HEK293 (cell line): ENCODE data around the gene NDUFV2.

Experiments
- CTCF ChIA-PET: fragments of 350-600 bp; formaldehyde crosslinking; extraction: SDS; loops from one replicate; lab custom pipeline; 2021; ENCODE audit warnings: antibody characterized with exemption; lab: Yijun Ruan, JAX
- POLR2A ChIA-PET: fragments of 300-600 bp; formaldehyde crosslinking; extraction: SDS; loops from one replicate; lab custom pipeline; 2020; ENCODE audit warnings: antibody characterized with exemption, inconsistent platforms; lab: Yijun Ruan, JAX
- H3K27ac ChIP-seq: fragments of 200-500 bp; sonication (Bioruptor generic); 2 replicates; pipeline ENCODE4 v1.5.1; 2014; ENCODE audit warnings: low read depth, low read length, control low read depth, inconsistent platforms; ENCODE audit errors: extremely low read depth
- H3K36me3 ChIP-seq, 2 experiments: fragments of 200-500 bp in 1 of 2; sonication (Bioruptor generic) in 1 of 2; 1 replicate in 1 of 2; 2 replicates in 1 of 2; pipeline ENCODE4 v1.5.1; 2014 to 2017; ENCODE audit warnings: inconsistent platforms in 2 of 2, low read length in 2 of 2; ENCODE audit not compliant: control insufficient read depth in 2 of 2, insufficient read depth in 1 of 2
- H3K4me1 ChIP-seq: fragments of 200-500 bp; sonication (Bioruptor generic); 2 replicates; pipeline ENCODE4 v1.5.1; 2014; ENCODE audit warnings: mild to moderate bottlenecking, low read length, inconsistent platforms; ENCODE audit not compliant: control insufficient read depth, insufficient read depth
- H3K4me3 ChIP-seq: 2 replicates; pipeline ENCODE4 v1.5.1; 2011; ENCODE audit warnings: low read depth, mild to moderate bottlenecking, control low read depth, low read length, moderate library complexity
- H3K9me3 ChIP-seq: fragments of 200-500 bp; sonication (Bioruptor generic); 2 replicates; pipeline ENCODE4 v1.5.1; 2014; ENCODE audit warnings: low read depth, low read length, inconsistent platforms; ENCODE audit not compliant: control insufficient read depth, insufficient read depth
- GLI4 ChIP-seq: fragments of 450-650 bp; formaldehyde crosslinking; IDR thresholded peaks from 2 replicates; pipeline ENCODE4 v1.5.1; 2016; ENCODE audit warnings: missing biosample characterization, missing genetic modification characterization
- GLIS1 ChIP-seq: fragments of 450-650 bp; formaldehyde crosslinking; IDR thresholded peaks from 2 replicates; pipeline ENCODE4 v1.5.1; 2016; ENCODE audit warnings: missing biosample characterization, missing genetic modification characterization
- HOXC10 ChIP-seq: sonication (generic); formaldehyde crosslinking; IDR thresholded peaks from 2 replicates; pipeline ENCODE4 v1.8.1; 2023; ENCODE audit warnings: mild to moderate bottlenecking, missing genetic modification reagents
- HOXD13 ChIP-seq: sonication (generic); formaldehyde crosslinking; IDR thresholded peaks from 2 replicates; pipeline ENCODE4 v1.8.0; 2022; ENCODE audit warnings: missing genetic modification reagents, borderline replicate concordance
- KLF10 ChIP-seq: fragments of 450-650 bp; IDR thresholded peaks from 2 replicates; pipeline ENCODE4 v1.5.1; 2018; ENCODE audit warnings: missing biosample characterization, mild to moderate bottlenecking, missing genetic modification characterization
- KLF7 ChIP-seq: fragments of 450-650 bp; formaldehyde crosslinking; IDR thresholded peaks from 2 replicates; pipeline ENCODE4 v1.5.1; 2016; ENCODE audit warnings: missing biosample characterization, missing genetic modification characterization, borderline replicate concordance
- MZF1 ChIP-seq: fragments of 450-650 bp; formaldehyde crosslinking; IDR thresholded peaks from 2 replicates; pipeline ENCODE4 v1.5.1; 2017; ENCODE audit warnings: missing biosample characterization, missing genetic modification characterization, borderline replicate concordance
- ZBTB1 ChIP-seq: fragments of 450-650 bp; formaldehyde crosslinking; IDR thresholded peaks from 2 replicates; pipeline ENCODE4 v1.5.1; 2016; ENCODE audit warnings: missing biosample characterization, missing genetic modification characterization
- ZFP3 ChIP-seq: fragments of 450-650 bp; formaldehyde crosslinking; IDR thresholded peaks from 2 replicates; pipeline ENCODE4 v1.5.1; 2016; ENCODE audit warnings: low read depth, missing biosample characterization, missing genetic modification characterization
- ZNF112 ChIP-seq: fragments of 450-650 bp; formaldehyde crosslinking; IDR thresholded peaks from 2 replicates; pipeline ENCODE4 v1.5.0; 2017; ENCODE audit warnings: missing biosample characterization, missing genetic modification characterization
- ZNF138 ChIP-seq: fragments of 450-650 bp; formaldehyde crosslinking; IDR thresholded peaks from 2 replicates; pipeline ENCODE4 v1.5.1; 2016; ENCODE audit warnings: missing biosample characterization, missing genetic modification characterization, borderline replicate concordance
- ZNF155 ChIP-seq: fragments of 450-650 bp; formaldehyde crosslinking; IDR thresholded peaks from 2 replicates; pipeline ENCODE4 v1.5.1; 2016; ENCODE audit warnings: missing biosample characterization, missing genetic modification characterization
- ZNF16 ChIP-seq: fragments of 450-650 bp; formaldehyde crosslinking; IDR thresholded peaks from 2 replicates; pipeline ENCODE4 v1.5.1; 2016; ENCODE audit warnings: low read depth, missing biosample characterization, missing genetic modification characterization
- ZNF184 ChIP-seq: fragments of 450-650 bp; IDR thresholded peaks from 2 replicates; pipeline ENCODE4 v1.5.1; 2018; ENCODE audit warnings: missing biosample characterization, mild to moderate bottlenecking, missing genetic modification characterization
- ZNF19 ChIP-seq: fragments of 450-650 bp; formaldehyde crosslinking; IDR thresholded peaks from 2 replicates; pipeline ENCODE4; 2016; ENCODE audit warnings: missing biosample characterization, missing genetic modification characterization, low read depth
- ZNF473 ChIP-seq: fragments of 450-650 bp; formaldehyde crosslinking; IDR thresholded peaks from 2 replicates; pipeline ENCODE4 v1.5.1; 2017; ENCODE audit warnings: missing biosample characterization, missing genetic modification characterization
- ZNF510 ChIP-seq: fragments of 450-650 bp; formaldehyde crosslinking; IDR thresholded peaks from 2 replicates; pipeline ENCODE4 v1.5.1; 2018; ENCODE audit warnings: mild to moderate bottlenecking, missing genetic modification characterization, missing biosample characterization; ENCODE audit not compliant: insufficient replicate concordance
- ZNF544 ChIP-seq: fragments of 450-650 bp; formaldehyde crosslinking; IDR thresholded peaks from 2 replicates; pipeline ENCODE4 v1.5.0; 2017; ENCODE audit warnings: missing biosample characterization, missing genetic modification characterization
- ZNF548 ChIP-seq: fragments of 450-650 bp; formaldehyde crosslinking; IDR thresholded peaks from 2 replicates; pipeline ENCODE4 v1.5.1; 2016; ENCODE audit warnings: missing biosample characterization, missing genetic modification characterization
- ZNF596 ChIP-seq: fragments of 450-650 bp; IDR thresholded peaks from 2 replicates; pipeline ENCODE4 v1.5.0; 2018; ENCODE audit warnings: missing biosample characterization, mild to moderate bottlenecking, missing genetic modification characterization, moderate library complexity
- ZNF658 ChIP-seq: fragments of 450-650 bp; formaldehyde crosslinking; IDR thresholded peaks from 2 replicates; pipeline ENCODE4; 2016; ENCODE audit warnings: missing biosample characterization, missing genetic modification characterization
- ZNF660 ChIP-seq: fragments of 450-650 bp; IDR thresholded peaks from 2 replicates; pipeline ENCODE4 v1.5.1; 2018; ENCODE audit warnings: missing biosample characterization, mild to moderate bottlenecking, missing genetic modification characterization
- ZNF707 ChIP-seq: fragments of 450-650 bp; formaldehyde crosslinking; IDR thresholded peaks from 2 replicates; pipeline ENCODE4 v1.5.1; 2016; ENCODE audit warnings: missing biosample characterization, missing genetic modification characterization
- ZXDB ChIP-seq: fragments of 450-650 bp; formaldehyde crosslinking; IDR thresholded peaks from 2 replicates; pipeline ENCODE4 v1.5.1; 2016; ENCODE audit warnings: missing biosample characterization, missing genetic modification characterization
- TF ChIP-seq, protein P1 (sequence below): fragments of 450-650 bp; formaldehyde crosslinking; IDR thresholded peaks from 2 replicates; pipeline ENCODE4 v1.5.1; 2017; ENCODE audit warnings: missing biosample characterization, mild to moderate bottlenecking, missing genetic modification characterization, moderate library complexity
- TF ChIP-seq, protein P2 (sequence below): fragments of 450-650 bp; formaldehyde crosslinking; IDR thresholded peaks from 2 replicates; pipeline ENCODE4 v1.5.1; 2016; ENCODE audit warnings: missing biosample characterization, missing genetic modification characterization
- TF ChIP-seq, protein P3 (sequence below): fragments of 450-650 bp; formaldehyde crosslinking; IDR thresholded peaks from 2 replicates; pipeline ENCODE4 v1.5.1; 2017; ENCODE audit warnings: missing biosample characterization, missing genetic modification characterization

Gene NDUFV2

DNA sequence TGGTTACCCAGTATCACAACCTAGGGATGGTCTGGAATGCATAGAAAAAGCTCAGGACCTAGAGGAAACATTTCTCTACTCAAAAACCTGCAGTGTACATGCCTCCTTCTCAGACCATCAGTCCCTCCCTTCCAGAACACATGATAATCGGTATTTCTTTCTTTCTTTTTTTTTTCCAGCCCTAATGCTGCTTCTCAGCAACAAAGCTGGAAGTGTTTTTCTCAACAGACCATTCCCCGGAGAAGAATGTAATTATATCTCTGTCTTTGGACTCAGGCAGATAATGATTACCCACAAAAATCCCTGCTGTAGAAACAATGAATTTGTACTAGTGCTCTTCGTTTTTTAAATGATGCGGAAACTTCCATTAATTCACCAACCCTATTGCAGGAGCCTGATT lies 44.1 kb upstream of the NDUFV2 start:
- TF ChIP-seq ZNF707 (tag by site-specific recombination) (no peak), HOXD13 (CRISPR knock-in tag) (no peak), ZFP3 (tag by site-specific recombination) (no peak), GLIS1 (tag by site-specific recombination) (no peak), ZNF596 (tag by site-specific recombination) (no peak), KLF7 (tag by site-specific recombination) (no peak), ZNF548 (no peak), ZBTB1 (tag by site-specific recombination) (no peak)
- Histone ChIP-seq H3K36me3 (no peaks in the 10 kb centered on the region), H3K4me1 (no peaks in the 10 kb centered on the region), H3K9me3 (no peaks in the 10 kb centered on the region), H3K4me3 (no peak overlapping the region), H3K27ac (no peak overlapping the region)
- ChIA-PET POLR2A (no interaction called here), CTCF (interaction anchor here (0.6 to 1.6 kb wide), 6 partner anchors 15 to 402 kb away, joined by 3 to 7 read pairs (median 4); no protein-coding TSS in a partner anchor)

DNA sequence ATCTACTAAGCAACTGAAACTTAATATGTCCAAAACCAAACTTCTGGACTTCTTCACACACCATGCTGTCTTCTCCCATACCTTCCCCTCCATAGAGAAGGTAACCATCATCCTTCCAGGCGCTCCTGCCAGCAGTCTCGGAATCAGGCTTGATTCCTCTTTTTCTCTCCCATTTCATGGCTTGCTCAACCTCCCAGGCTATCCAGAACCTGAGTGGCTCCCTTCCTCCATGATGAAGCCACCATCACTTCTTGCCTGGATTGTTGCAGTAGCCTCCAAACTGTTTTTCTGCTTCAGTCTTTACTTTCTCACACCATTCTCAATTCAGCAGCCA lies 40.1 kb upstream of the NDUFV2 start:
- TF ChIP-seq ZNF112 (tag by site-specific recombination) (no peak), ZNF544 (tag by site-specific recombination) (no peak), ZNF138 (tag by site-specific recombination) (no peak), KLF10 (no peak)
- TF ChIP-seq, protein P1, sequence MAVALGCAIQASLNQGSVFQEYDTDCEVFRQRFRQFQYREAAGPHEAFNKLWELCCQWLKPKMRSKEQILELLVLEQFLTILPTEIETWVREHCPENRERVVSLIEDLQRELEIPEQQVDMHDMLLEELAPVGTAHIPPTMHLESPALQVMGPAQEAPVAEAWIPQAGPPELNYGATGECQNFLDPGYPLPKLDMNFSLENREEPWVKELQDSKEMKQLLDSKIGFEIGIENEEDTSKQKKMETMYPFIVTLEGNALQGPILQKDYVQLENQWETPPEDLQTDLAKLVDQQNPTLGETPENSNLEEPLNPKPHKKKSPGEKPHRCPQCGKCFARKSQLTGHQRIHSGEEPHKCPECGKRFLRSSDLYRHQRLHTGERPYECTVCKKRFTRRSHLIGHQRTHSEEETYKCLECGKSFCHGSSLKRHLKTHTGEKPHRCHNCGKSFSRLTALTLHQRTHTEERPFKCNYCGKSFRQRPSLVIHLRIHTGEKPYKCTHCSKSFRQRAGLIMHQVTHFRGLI (tag by site-specific recombination) = no peak
- H3K4me1 ChIP-seq = no peaks in the 10 kb centered on the region
- no peaks in the 10 kb centered on the region for H3K9me3 ChIP-seq
- no peak overlapping the region for H3K27ac ChIP-seq
- ChIA-PET POLR2A (no interaction called here), CTCF (interaction anchor here (1.9 kb wide), 1 partner anchor 11 kb away, joined by 6 read pairs; no protein-coding TSS in a partner anchor)
- H3K4me3 ChIP-seq = no peak overlapping the region
- no peaks in the 10 kb centered on the region for H3K36me3 ChIP-seq

DNA sequence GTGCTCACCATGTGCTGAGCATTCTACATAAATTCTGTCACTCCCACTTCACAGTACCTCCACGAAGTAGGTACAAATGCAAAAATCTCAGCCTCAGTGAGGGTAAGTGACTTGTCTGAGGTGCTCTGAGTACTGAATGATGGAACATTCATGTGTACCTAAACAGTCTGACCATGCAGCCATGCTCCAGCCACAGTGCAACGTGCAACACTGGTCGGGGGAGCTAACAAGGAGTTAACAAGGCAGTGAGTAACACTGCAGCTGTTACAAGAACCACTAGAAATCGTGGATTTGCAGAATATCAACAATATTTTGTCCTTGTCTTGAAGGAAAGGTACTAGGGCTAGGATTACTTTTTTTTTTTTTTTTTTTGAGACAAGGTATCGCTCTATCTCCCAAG lies 36.6 kb upstream of the NDUFV2 start:
- no peaks in the 10 kb centered on the region for H3K9me3 ChIP-seq
- ChIA-PET CTCF (interaction anchor here (0.8 to 1.4 kb wide), 4 partner anchors 11 to 82 kb away, joined by 3 to 6 read pairs (median 4); no protein-coding TSS in a partner anchor), POLR2A (interaction anchor here (0.6 kb wide), 1 partner anchor 12 kb away, joined by 4 read pairs; no protein-coding TSS in a partner anchor)
- no peak overlapping the region for H3K27ac ChIP-seq
- H3K4me3 ChIP-seq = no peak overlapping the region
- no peak for TF ChIP-seq ZNF155 (tag by site-specific recombination)
- TF ChIP-seq HOXC10 (CRISPR knock-in tag) = no peak
- TF ChIP-seq ZNF660 (tag by site-specific recombination) = no peak
- TF ChIP-seq ZNF16 = no peak
- TF ChIP-seq, protein P2, sequence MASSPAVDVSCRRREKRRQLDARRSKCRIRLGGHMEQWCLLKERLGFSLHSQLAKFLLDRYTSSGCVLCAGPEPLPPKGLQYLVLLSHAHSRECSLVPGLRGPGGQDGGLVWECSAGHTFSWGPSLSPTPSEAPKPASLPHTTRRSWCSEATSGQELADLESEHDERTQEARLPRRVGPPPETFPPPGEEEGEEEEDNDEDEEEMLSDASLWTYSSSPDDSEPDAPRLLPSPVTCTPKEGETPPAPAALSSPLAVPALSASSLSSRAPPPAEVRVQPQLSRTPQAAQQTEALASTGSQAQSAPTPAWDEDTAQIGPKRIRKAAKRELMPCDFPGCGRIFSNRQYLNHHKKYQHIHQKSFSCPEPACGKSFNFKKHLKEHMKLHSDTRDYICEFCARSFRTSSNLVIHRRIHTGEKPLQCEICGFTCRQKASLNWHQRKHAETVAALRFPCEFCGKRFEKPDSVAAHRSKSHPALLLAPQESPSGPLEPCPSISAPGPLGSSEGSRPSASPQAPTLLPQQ (tag by site-specific recombination) = no peak
- no peak for TF ChIP-seq ZNF19 (tag by site-specific recombination)
- no peak for TF ChIP-seq ZNF658
- no peak for TF ChIP-seq ZNF510
- no peak for TF ChIP-seq GLI4 (tag by site-specific recombination)
- TF ChIP-seq, protein P3, sequence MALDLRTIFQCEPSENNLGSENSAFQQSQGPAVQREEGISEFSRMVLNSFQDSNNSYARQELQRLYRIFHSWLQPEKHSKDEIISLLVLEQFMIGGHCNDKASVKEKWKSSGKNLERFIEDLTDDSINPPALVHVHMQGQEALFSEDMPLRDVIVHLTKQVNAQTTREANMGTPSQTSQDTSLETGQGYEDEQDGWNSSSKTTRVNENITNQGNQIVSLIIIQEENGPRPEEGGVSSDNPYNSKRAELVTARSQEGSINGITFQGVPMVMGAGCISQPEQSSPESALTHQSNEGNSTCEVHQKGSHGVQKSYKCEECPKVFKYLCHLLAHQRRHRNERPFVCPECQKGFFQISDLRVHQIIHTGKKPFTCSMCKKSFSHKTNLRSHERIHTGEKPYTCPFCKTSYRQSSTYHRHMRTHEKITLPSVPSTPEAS (tag by site-specific recombination) = no peak
- no peak for TF ChIP-seq ZXDB (tag by site-specific recombination)
- TF ChIP-seq MZF1 (tag by site-specific recombination) = no peak
- TF ChIP-seq ZNF473 = no peak
- TF ChIP-seq ZNF184 = no peak
- no peaks in the 10 kb centered on the region for H3K36me3 ChIP-seq
- H3K4me1 ChIP-seq = no peaks in the 10 kb centered on the region
